K562 (cell line): ENCODE data around the gene TBX6. TPM values are rescaled to one million over a fixed set of nuclear protein-coding genes. Genes with fewer than 3 reads are reported as not detected.

Experiments used
- BMI1 ChIP-seq: fragments of 150-350 bp; IDR thresholded peaks from 2 replicates; pipeline ENCODE4 v1.6.1; 2014; ENCODE audit warnings: low read length
- CHD4 ChIP-seq: fragments of 200-600 bp; sonication (generic); IDR thresholded peaks from 3 replicates; pipeline ENCODE4 v1.6.1; 2012; ENCODE audit warnings: low read depth, mild to moderate bottlenecking, mixed read lengths, low read length, inconsistent platforms; ENCODE audit not compliant: insufficient read depth, insufficient replicate concordance, poor library complexity, severe bottlenecking
- E2F6 ChIP-seq, 2 experiments: IDR thresholded peaks; 2 replicates each; pipeline ENCODE4 v1.6.1; 2011; ENCODE audit warnings: borderline replicate concordance in 1 of 2, control low read depth in 1 of 2, low read depth in 1 of 2, low read length in 1 of 2, mild to moderate bottlenecking in 1 of 2, mixed read lengths in 1 of 2, moderate library complexity in 1 of 2; ENCODE audit not compliant: insufficient read depth in 1 of 2, insufficient read length in 1 of 2, poor library complexity in 1 of 2, severe bottlenecking in 1 of 2; ENCODE audit errors: extremely low read depth in 1 of 2
- FOS ChIP-seq: IDR thresholded peaks from 3 replicates; pipeline ENCODE4 v1.6.1; 2011; ENCODE audit not compliant: insufficient read length; ENCODE audit errors: extremely low read depth
- HDAC8 ChIP-seq: fragments of 450-650 bp; IDR thresholded peaks from 2 replicates; pipeline ENCODE4 v1.6.1; 2016; ENCODE audit warnings: mild to moderate bottlenecking, missing genetic modification characterization, moderate library complexity, missing compliant biosample characterization
- HINFP ChIP-seq: fragments of 450-650 bp; conservative IDR thresholded peaks from 2 replicates; pipeline ENCODE4 v1.6.1; 2016; ENCODE audit warnings: missing genetic modification characterization, low read depth, mild to moderate bottlenecking, control low read depth, missing compliant biosample characterization
- JUN ChIP-seq, 2 experiments: sonication (generic) in 1 of 2; formaldehyde crosslinking in 1 of 2; IDR thresholded peaks; 2 replicates each; pipeline versions ENCODE4 v1.6.1 to v1.8.0; 2012 to 2022; ENCODE audit warnings: borderline replicate concordance in 2 of 2, mild to moderate bottlenecking in 2 of 2, improper control_type of control experiment in 1 of 2, low read depth in 1 of 2, low read length in 1 of 2, missing genetic modification reagents in 1 of 2
- KDM1A ChIP-seq, 2 experiments: fragments of 450-650 bp; IDR thresholded peaks; 2 replicates each; pipeline ENCODE4 v1.6.1; 2016; ENCODE audit warnings: mild to moderate bottlenecking in 2 of 2
- KDM4B ChIP-seq, 2 experiments: fragments of 450-650 bp in 1 of 2; sonication (generic) in 1 of 2; IDR thresholded peaks; 2 replicates each; pipeline ENCODE4 v1.6.1; 2016 to 2017; ENCODE audit warnings: borderline replicate concordance in 2 of 2, antibody characterized with exemption in 1 of 2, low read depth in 1 of 2, mild to moderate bottlenecking in 1 of 2
- RAD21 ChIP-seq, 2 experiments: fragments of 250-450 bp in 1 of 2; fragments of 450-650 bp in 1 of 2; sonication (Bioruptor Pico) in 1 of 2; formaldehyde crosslinking in 1 of 2; IDR thresholded peaks in 1 of 2; conservative IDR thresholded peaks in 1 of 2; 2 replicates each; pipeline versions ENCODE4 v1.4.0 to v1.8.0; 2020 to 2022; ENCODE audit warnings: mild to moderate bottlenecking in 2 of 2, moderate library complexity in 1 of 2
- RBBP5 ChIP-seq: fragments of 200-600 bp; sonication (generic); IDR thresholded peaks from 2 replicates; pipeline ENCODE4 v1.6.1; 2012; ENCODE audit warnings: borderline replicate concordance, mild to moderate bottlenecking, low read length, control low read depth, inconsistent platforms; ENCODE audit not compliant: insufficient read depth, poor library complexity, severe bottlenecking
- SAP30 ChIP-seq: fragments of 200-600 bp; sonication (generic); IDR thresholded peaks from 2 replicates; pipeline ENCODE4 v1.6.1; 2012; ENCODE audit warnings: borderline replicate concordance, low read depth, mild to moderate bottlenecking, moderate library complexity, low read length, control low read depth, inconsistent platforms; ENCODE audit not compliant: insufficient read depth, poor library complexity, severe bottlenecking
- SREBF1 ChIP-seq: fragments of 150-350 bp; IDR thresholded peaks from 2 replicates; pipeline ENCODE4 v1.6.1; 2014; ENCODE audit warnings: antibody characterized with exemption, low read depth, low read length, borderline replicate concordance
- TAL1 ChIP-seq: fragments of 450-650 bp; IDR thresholded peaks from 2 replicates; pipeline ENCODE4 v1.6.1; 2016; ENCODE audit warnings: mild to moderate bottlenecking
- ZFP30 ChIP-seq: fragments of 250-450 bp; sonication (Bioruptor Pico); IDR thresholded peaks from 2 replicates; pipeline ENCODE4 v1.8.0; 2022; ENCODE audit warnings: moderate library complexity, mild to moderate bottlenecking, inconsistent platforms, borderline replicate concordance
- ZNF253 ChIP-seq: fragments of 250-450 bp; sonication (Bioruptor Pico); conservative IDR thresholded peaks from 2 replicates; pipeline ENCODE4 v1.6.1; 2021; ENCODE audit warnings: mild to moderate bottlenecking
- ZNF507 ChIP-seq: conservative IDR thresholded peaks from 2 replicates; pipeline ENCODE4 v1.6.1; 2017; ENCODE audit warnings: missing genetic modification characterization, missing compliant biosample characterization
- ZNF512 ChIP-seq: IDR thresholded peaks from 2 replicates; pipeline ENCODE4 v1.6.1; 2016; ENCODE audit warnings: missing genetic modification characterization, missing compliant biosample characterization
- ZZZ3 ChIP-seq: fragments of 450-650 bp; IDR thresholded peaks from 2 replicates; pipeline ENCODE4 v1.6.1; 2016; ENCODE audit warnings: antibody characterized with exemption, mild to moderate bottlenecking, moderate library complexity
- polyA plus RNA-seq, 8 experiments: library from polyadenylated mRNA; depleted of rRNA in 4 of 8; stranded (reverse) in 5 of 8; unstranded in 3 of 8; fragments of >200 nt; fragmentation: Nextera tagmentation in 2 of 8; fragmentation: Illumina TruSeq in 1 of 8; extraction: Ambion mirVana in 2 of 8; extraction: Trizol in 1 of 8; gene quantifications; 2 replicates each; pipeline versions ENCODE4 v1.2.1 to v1.2.3, GENCODE V29; 2011 to 2014; ENCODE audit warnings: inconsistent platforms in 1 of 8, missing spikeins in 1 of 8
- total RNA-seq, 7 experiments: library from RNA; depleted of rRNA in 6 of 7; stranded (reverse); fragments of >200 nt in 6 of 7; fragmentation: Illumina TruSeq in 2 of 7; extraction: Trizol in 2 of 7; gene quantifications; 2 replicates each; pipeline versions ENCODE4 v1.2.1 to v1.2.3, GENCODE V29; 2011 to 2021; ENCODE audit warnings: low replicate concordance in 1 of 7

TBX6 gene
- total and polyA plus RNA-seq, 9 of the 15 experiments (the other 6 are each of a cell fraction or from before 2014, with no cell fraction given): 0.07 to 0.58 (median 0.11) TPM; not detected in 2

GRCh38 chr16:30092373-30093010, 768 bp upstream of the TBX6 start (continued):
- peak; percentile 13; the same call in 1 of the 2 replicates for TF ChIP-seq JUN (IDR thresholded peaks at IDR 0.05; ENCODE audit: borderline replicate concordance, low read depth, low read length)
- TF ChIP-seq JUN (CRISPR knock-in tag; IDR thresholded peaks at IDR 0.05; ENCODE audit: borderline replicate concordance): no peak
- no peak for TF ChIP-seq FOS
- TF ChIP-seq ZZZ3: no peak
- no peak for TF ChIP-seq KDM4B (IDR thresholded peaks at IDR 0.05; ENCODE audit: borderline replicate concordance in 2 of 2, low read depth in 1 of 2)
- TF ChIP-seq SAP30: no peak
- TF ChIP-seq E2F6 (IDR thresholded peaks at IDR 0.05; ENCODE audit: borderline replicate concordance in 1 of 2, extremely low read depth in 1 of 2, insufficient read depth in 1 of 2, insufficient read length in 1 of 2, low read depth in 1 of 2, low read length in 1 of 2, poor library complexity in 1 of 2, severe bottlenecking in 1 of 2): peak; percentile 93 to 99
- TF ChIP-seq HINFP (tag): peak; percentile 87
- TF ChIP-seq KDM1A (IDR thresholded peaks at IDR 0.05): peak; percentile 84 to 94
- no peak for TF ChIP-seq TAL1
- TF ChIP-seq BMI1: no peak
- no peak for TF ChIP-seq RBBP5
- no peak for TF ChIP-seq ZNF512
- no peak for TF ChIP-seq SREBF1
- no peak for TF ChIP-seq CHD4
- TF ChIP-seq ZNF253 (CRISPR knock-in tag): no peak
- TF ChIP-seq ZFP30: no peak
- TF ChIP-seq HDAC8: peak; percentile 91
- TF ChIP-seq RAD21 (CRISPR knock-in tag; conservative IDR thresholded peaks at IDR 0.05 in 1 of 2, IDR thresholded peaks at IDR 0.05 in 1 of 2): peak; percentile 43 to 59
- TF ChIP-seq ZNF507 (tag): no peak
